Stimulated activated CD4-positive, alpha-beta T cell treated with anti-CD3 and anti-CD28 coated beads, TNF-alpha, amount 100 ng/mL, for 24 hours (primary cell): Measurements from ENCODE around the gene SHMT2.
A peak's percentile ranks its signal among the peaks of the same experiment; 100 is the strongest.
"Not testable (repeated sequence)": the region's sequence is repeated elsewhere in the genome, so short reads cannot be mapped to it uniquely, and the experiment has no call there.

ENCODE experiments used
- DNase-seq, 3 experiments: peaks; one replicate each; pipeline ENCODE4 v3.0.0-alpha.2; 2020; ENCODE audit warnings: low read depth in 3 of 3

SHMT2 gene

GRCh38 chr12:57262126-57262822, 32.8 kb downstream of the SHMT2 start:
- DNase-seq, result no peak

DNA sequence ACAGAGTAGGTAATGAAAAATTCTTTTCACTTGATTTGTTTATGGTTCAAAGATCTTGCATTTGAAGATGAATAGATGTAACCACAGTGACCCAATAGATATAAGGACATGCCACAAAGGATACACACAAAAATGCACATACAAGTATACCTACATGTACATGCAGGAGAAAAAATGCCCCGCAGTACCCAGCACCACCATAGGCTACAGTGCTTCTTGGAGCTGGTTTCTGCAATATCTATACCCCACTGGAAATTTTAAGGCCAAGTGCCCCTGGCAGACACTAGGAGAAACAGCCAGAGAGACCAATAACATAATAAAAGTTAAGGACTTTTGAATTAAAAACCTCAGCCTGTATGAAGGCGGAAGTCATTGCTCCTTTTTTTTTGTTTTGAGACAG, 33.6 kb downstream of the SHMT2 start:
- DNase-seq, result no peak

DNA sequence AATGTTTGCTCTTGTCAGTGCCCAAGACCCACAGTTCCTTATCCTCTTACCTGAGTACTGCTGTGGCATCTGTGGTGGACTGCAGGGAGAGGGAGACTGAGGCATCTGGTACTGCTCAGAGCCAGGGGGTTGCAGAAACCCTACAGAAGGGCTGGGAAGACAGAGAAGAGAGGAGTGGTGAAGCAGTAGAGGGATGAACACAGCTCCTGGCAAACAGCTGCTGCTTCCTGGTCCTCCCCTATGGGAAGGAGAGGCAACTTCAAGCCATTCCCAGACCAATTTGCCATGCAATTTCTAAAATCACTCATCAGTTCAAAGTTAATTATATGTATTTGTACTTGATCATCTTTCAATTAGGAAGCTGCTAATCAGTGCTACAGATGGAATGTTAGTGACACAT, 37.2 kb downstream of the SHMT2 start:
- DNase-seq, result no peak

DNA sequence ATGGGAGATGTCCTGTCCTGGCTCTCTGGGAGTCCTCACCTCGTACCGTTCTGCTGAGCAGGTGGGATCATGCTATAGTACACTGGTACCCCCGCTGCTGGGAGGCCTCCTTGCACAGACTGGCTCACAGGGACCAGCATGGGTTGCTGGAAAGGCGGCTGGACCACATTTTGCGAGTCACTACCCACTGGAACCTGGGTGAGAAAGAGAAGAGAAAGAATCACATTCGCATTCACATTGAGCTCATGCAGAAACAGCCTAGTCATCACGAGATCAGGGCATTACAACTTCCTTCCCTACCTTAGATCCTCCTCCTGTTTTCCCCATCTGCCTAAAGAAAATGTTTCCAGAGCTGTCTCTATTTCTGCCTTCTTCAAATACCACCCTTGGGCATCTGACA, 38.8 kb downstream of the SHMT2 start:
- DNase-seq, result peak in 1 of 3 experiments; percentile 32

GRCh38 chr12:57270966-57271470, 41.5 kb downstream of the SHMT2 start:
- no peak for DNase-seq

DNA sequence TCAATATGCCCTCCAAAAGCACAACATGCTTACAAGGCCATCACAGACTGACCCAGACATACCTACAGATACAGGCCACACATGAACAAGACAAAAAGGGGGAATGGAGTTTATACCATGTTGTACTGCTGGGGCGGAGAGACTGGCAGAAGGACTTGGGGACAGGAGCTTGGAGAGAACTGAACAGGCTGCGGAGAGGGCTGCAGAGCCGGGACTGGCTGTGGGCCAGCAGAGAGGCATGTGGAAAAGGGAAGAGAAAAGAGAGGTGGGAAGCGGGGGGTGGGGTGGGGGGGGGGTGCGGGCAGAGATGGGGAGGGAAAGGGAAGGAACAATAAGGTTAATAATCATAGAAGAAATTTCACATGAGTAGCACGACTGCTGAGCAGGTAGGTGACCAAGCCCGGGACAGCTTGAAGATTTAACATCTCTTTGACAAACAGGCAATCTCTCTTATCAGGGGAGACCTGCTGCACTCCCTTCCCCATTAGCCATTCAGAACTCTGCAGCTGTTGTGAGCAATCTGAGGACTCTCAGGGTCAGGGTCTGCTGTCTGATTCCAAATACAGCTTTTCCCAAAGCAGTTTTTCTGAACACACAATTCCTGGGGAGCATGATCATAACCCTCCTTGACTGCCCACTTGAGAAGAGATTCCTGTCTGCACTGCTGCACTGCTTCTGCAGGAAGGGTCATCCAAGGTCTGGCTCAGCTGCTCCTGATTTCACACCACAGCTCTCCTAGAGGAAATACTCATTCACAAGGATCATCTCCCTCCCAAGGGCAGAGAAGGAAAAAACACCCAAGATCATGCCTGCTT, 43.0 kb downstream of the SHMT2 start:
- DNase-seq, result no peak

DNA sequence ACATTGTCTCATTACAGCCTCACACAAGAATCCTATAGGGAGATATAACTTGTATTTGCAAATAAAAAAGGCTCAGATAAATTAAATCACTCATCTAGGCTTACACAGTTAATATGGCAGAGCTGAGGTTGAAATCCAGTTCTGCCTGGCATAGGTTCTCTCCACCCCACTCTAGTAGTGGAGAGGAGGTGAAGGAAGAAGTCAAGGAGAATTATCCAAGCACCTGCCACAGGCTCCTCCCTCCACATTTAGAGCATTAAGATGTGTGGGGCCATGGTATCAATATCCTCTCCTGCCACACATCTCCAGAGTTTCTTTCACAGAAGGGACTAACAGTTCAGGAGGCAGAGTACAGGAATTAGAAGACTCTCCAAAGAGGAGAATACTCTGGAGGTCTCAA, 44.0 kb downstream of the SHMT2 start:
- no peak for DNase-seq

DNA sequence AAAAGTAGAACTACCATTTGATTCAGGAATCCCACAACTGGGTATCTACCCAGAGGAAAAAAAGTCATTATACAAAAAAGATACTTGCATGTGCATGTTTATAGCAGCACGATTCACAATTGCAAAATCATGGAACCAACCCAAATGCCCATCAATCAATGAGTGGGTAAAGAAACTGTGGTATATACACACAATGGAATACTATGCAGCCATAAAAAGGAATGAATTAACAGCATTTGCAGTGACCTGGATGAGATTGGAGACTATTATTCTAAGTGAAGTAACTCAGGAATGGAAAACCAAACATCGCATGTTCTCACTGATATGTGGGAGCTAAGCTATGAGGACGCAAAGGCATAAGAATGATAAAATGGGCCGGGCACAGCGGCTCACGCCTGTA, 46.7 kb downstream of the SHMT2 start:
- DNase-seq, result not testable (repeated sequence)

GRCh38 chr12:57276935-57277563, 47.5 kb downstream of the SHMT2 start:
- DNase-seq, result no peak

- no peak for DNase-seq
Observed at GRCh38 chr12:57278465-57279381, 49.2 kb downstream of the SHMT2 start.

- DNase-seq, result peak; percentile 56 to 72 (median 71)
Observed at GRCh38 chr12:57280211-57281062, 50.9 kb downstream of the SHMT2 start.

- DNase-seq, result not testable (repeated sequence)
Observed at GRCh38 chr12:57282073-57282472, 52.6 kb downstream of the SHMT2 start.
